ENCODE measurements around the gene POLR2E.

DNA sequence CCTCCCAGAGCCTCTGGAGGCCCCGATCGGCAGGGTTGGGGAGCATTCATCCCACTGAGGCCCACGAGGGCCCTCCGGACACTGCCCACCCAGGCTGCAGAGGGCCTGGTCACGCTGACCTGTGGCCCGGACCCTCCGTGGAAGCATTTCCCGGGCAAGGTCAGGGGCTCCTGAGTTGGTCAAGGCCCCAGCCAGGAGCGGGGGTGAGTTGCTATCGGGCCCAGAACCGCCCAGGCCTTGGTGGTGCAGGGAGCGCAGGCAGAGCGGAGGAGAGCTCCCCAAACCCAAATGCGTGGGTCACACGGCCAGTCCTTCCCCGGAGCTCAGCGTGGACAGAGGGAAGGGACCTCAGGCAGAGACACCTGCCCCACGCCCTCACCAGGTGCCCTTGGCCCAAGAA lies 34.4 kb upstream of the POLR2E start:
- TF ChIP-seq POLR2A (IDR thresholded peaks at IDR 0.05) = no peak
- no peak for TF ChIP-seq CTCF (IDR thresholded peaks at IDR 0.05)
